Measurements from ENCODE around the gene SLC25A26.
"Not testable (repeated sequence)": the region's sequence is repeated elsewhere in the genome, so short reads cannot be mapped to it uniquely, and the experiment has no call there.

The SLC25A26 gene

GRCh38 chr3:66415867-66416428, 195.1 kb downstream of the SLC25A26 start:
- DNase-seq, result no peak

- no peak for DNase-seq
Observed at GRCh38 chr3:66416556-66417304, 195.9 kb downstream of the SLC25A26 start.

GRCh38 chr3:66418475-66418931, 197.7 kb downstream of the SLC25A26 start:
- no peak for DNase-seq

GRCh38 chr3:66419036-66419435, 198.2 kb downstream of the SLC25A26 start:
- no peak for DNase-seq

GRCh38 chr3:66421144-66421543, 200.3 kb downstream of the SLC25A26 start:
- not testable (repeated sequence) for DNase-seq

GRCh38 chr3:66421893-66422292, 201.1 kb downstream of the SLC25A26 start:
- not testable (repeated sequence) for DNase-seq

- no peak for DNase-seq
Observed at GRCh38 chr3:66423791-66424190, 203.0 kb downstream of the SLC25A26 start.

GRCh38 chr3:66425032-66425431, 204.2 kb downstream of the SLC25A26 start:
- no peak for DNase-seq

- DNase-seq, result no peak
Observed at GRCh38 chr3:66425576-66426114, 204.8 kb downstream of the SLC25A26 start.

- DNase-seq, result no peak
Observed at GRCh38 chr3:66426135-66426534, 205.3 kb downstream of the SLC25A26 start.

- no peak for DNase-seq
Observed at GRCh38 chr3:66427352-66427751, 206.6 kb downstream of the SLC25A26 start.

GRCh38 chr3:66427951-66428474, 207.2 kb downstream of the SLC25A26 start:
- DNase-seq, result no peak
